Right forelimb (tissue), 1 donor: ENCODE results near the gene IFNAR1.

ENCODE experiments used
- DNase-seq: peaks from one replicate; pipeline ENCODE4 v3.0.0-alpha.2; 2018

Gene IFNAR1

DNA sequence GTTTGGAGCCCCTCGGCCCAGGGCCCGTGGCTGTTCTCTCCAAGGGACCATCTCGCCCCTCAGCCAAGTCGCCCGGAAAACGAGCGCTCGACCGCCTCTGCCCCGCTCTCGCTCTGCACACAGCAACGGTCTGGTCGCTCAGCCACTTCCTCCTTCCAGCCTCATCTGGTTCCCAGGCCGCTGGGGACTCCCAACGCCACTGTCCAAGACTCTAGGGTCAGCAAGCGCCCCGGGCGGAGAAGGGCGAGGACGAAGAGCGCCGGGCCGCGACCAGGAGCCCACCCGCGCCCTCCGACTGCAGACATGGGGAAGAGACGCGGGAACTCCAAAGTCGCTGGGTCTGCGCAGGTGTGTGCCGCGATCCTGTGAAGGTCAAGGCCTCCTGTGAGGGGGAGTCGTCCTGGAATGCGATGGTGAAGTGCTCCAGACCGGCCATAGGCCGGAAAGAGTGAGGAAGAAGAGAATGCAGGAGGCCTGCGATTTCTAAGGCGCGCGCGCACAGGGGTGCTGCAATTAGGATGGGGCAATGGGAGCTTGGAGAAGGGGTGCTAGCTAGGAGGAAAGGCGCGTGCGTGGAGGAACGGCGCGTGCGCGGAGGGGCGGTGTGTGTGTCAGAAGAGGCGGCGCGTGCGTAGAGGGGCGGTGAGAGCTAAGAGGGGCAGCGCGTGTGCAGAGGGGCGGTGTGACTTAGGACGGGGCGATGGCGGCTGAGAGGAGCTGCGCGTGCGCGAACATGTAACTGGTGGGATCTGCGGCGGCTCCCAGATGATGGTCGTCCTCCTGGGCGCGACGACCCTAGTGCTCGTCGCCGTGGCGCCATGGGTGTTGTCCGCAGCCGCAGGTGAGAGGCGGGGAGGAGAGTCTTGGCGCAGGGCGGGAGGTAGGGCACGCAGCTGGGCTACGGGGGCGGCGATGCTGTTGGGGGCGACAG lies at the start of gene IFNAR1:
Gene IFNAR1, plus strand, starts transcription at position 680 of the 931 bp plus-strand sequence. Its CDS starts 86 bp downstream, at position 766.
- DNase-seq: peak; percentile 99

DNA sequence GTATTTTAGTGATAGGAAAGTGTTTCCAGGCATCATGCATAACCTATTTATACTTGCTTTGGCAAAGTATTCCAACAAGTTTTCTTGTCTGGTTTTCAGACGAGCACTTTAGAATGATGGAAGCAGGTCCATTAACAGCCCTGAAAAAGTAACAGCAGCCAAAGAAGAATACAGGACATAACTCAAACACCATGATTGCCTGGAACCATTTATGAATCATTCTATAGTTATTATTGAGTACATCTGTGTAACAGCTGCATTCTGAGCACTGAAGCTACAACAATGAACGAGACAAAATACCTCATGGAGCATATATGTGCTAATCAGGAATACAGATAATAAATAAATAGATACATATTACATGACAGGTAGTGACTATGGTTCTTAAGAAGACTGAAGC lies 46.0 kb upstream of the IFNAR1 start:
- DNase-seq: no peak

- DNase-seq: no peak
Observed at GRCh38 chr21:33279330-33279820, 45.4 kb upstream of the IFNAR1 start.

GRCh38 chr21:33281096-33281652 lies 43.6 kb upstream of the IFNAR1 start:
- no peak for DNase-seq

DNA sequence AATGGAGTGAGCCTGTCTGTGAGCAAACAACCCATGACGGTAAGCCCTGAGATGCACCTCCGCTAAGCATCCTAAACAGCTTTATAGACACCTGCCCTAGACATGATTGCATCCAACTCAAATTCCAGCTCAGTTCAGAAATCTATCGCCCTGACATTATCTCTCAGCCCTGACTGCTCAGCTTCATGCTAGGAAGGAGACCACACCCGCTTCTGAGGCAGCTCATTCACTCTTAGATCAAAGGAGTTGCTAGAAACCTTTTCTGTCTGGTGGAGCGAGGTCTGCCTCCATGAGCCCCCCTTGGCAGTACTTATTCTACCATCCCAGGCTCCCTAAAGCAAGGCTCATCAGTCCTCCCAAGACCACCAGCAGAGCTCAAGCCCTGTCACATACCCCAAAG lies 41.6 kb upstream of the IFNAR1 start:
- DNase-seq: no peak

- no peak for DNase-seq
Observed at GRCh38 chr21:33286076-33286475, 38.7 kb upstream of the IFNAR1 start.

DNA sequence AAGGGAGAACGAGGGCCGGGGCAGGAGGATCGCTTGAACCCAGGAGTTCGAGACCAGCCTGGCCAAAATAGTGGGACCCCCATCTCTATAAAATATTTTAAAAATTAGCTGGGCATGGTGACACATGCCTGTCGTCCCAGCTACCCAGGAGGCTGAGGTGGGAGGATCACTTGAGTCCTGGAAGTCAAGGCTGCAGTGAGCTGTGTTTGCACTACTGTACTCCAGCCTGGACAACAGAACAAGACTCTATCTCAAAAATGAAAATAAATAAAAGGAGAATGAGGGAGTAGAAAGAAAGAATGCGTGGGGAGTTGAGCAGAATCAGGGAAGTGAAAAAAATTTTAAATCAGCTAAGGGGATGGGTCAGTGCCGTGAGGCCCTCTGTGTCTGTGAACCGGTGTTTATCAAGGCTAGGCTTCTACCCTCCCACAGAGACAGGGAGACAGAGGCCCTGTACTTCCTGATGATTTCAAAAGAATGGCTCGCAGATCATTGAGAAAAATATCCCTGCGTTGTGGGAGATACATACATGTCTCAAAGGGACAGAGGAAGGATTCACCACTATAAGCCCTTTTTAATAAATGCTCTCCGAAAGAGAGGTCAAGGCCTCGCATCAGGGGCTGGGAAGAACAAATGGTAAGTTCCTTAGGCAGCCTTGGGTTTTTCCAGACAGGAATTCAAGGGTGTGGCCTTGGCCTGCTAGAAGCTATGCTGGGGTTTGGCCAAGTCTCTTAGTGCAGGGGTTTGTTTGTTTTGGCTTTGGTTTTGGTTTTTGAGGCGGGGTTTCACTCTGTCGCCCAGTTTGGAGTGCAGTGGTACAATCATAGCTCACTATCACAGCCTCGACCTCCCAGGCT lies 37.9 kb upstream of the IFNAR1 start:
- DNase-seq: no peak

GRCh38 chr21:33289199-33289819 lies 35.5 kb upstream of the IFNAR1 start:
- no peak for DNase-seq

- DNase-seq: no peak
Observed at GRCh38 chr21:33290441-33290840, 34.3 kb upstream of the IFNAR1 start.

DNA sequence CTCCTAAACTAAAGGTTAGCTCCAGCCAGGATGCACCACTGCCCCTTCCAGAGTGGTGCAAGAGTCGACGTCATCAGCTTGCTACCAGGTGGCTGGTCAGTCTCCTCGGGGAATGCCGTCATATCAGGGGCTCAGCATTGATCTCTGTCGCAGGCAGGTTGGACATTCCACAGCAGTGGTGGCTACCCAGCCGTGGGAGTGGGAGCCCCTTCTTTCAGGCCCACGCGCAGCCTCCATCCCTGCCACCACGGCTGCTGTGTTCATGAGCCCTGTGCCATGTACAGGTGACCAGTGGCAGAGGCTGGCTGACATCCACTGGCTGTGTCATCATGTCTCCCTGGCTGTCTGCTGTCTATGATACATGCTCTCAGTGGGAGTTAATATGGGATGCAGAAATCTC lies 33.1 kb upstream of the IFNAR1 start:
- no peak for DNase-seq

- no peak for DNase-seq
Observed at GRCh38 chr21:33292724-33293123, 32.0 kb upstream of the IFNAR1 start.

DNA sequence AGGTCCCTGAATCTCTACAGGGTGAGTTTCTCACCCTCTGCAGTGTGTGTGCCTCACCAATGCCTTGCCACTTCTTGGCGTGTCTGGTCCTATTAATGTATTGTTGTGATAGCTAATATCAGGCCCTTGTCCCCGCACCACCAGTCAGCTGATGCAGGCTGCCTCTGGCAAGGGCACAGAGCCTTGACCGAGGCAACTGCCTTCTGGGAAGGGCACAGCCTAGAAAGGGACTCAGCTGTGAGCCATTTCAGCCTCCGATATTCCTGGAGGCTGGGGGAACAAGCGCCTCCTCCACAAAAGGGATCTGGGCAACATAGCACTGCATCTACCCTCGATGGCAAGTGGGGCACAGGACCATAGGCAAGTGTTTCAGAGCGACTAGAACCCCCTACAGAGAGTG lies 31.6 kb upstream of the IFNAR1 start:
- DNase-seq: no peak

GRCh38 chr21:33293811-33294216 lies 31.0 kb upstream of the IFNAR1 start:
- DNase-seq: no peak

DNA sequence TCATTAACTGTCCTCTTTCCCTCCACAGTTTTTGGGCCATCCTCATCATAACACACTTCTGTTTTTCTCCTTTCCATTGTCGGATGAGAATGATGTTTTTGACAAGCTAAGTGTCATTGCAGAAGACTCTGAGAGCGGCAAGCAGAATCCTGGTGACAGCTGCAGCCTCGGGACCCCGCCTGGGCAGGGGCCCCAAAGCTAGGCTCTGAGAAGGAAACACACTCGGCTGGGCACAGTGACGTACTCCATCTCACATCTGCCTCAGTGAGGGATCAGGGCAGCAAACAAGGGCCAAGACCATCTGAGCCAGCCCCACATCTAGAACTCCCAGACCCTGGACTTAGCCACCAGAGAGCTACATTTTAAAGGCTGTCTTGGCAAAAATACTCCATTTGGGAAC lies 28.6 kb upstream of the IFNAR1 start:
- DNase-seq: no peak

- no peak for DNase-seq
Observed at GRCh38 chr21:33299181-33299752, 25.5 kb upstream of the IFNAR1 start.

DNA sequence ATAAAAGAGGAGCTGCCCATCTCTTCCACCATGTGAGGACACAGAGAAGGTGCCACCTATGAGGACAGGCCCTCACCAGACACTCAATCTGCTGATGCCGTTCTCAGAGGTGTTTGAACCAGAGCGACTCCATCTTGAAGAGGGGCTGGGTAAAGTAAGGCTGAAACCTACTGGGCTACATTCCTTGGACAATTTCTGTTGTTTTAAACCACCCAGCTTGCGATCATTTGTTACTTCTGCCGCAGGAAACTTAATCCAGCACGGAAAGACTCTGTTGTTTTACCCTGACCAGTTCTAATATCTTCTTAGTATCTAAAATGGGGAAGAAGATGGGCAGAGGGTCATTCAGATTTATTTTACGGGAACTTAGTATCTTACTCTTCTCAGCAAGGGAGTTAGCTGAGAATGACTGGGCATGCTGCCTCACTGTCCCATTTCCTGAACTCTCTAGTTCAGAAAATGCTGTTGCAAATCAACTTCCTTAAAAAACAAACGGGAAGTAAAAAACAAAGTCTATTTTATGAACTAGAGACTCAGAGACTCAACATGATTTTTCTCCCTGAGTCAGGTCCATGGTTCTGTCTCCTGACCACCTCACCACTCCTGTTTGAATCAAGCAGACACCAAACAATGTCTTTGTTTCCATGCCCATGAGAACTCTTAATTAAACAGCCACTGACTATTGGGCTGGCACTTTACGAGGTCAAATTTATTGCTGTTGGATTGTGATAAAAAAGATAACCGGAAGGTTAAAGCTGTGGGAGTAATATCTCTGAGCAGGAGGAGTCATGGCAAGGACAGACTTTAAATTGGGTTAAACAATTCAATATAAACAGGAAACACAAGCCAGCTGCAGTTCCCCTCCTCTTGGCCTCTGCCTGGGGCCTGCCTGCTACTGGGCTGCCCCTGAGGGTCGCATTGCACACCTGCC lies 23.8 kb upstream of the IFNAR1 start:
- no peak for DNase-seq

GRCh38 chr21:33301632-33302002 lies 23.2 kb upstream of the IFNAR1 start:
- DNase-seq: no peak

- no peak for DNase-seq
Observed at GRCh38 chr21:33302055-33302454, 22.7 kb upstream of the IFNAR1 start.

DNA sequence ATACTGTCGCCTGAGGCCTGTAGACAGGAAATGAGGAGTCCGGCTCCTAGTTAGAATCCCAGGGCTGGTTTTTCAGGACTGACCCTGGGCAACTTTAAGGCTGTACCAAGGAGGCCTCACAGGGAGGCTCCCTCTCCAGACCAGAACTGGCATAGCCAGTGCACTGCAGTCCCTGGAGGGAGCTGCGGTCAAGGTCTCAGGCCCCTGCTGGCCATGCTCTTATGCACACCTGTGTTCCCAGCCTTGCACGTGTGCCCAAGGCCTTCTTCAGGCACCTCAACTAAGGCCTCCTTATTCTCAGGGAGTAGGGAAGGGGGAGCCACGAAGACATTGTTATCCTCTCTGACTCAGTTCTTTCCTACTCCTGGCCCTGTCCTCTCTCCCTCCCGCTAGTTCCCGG lies 22.0 kb upstream of the IFNAR1 start:
- no peak for DNase-seq

- no peak for DNase-seq
Observed at GRCh38 chr21:33305344-33305671, 19.5 kb upstream of the IFNAR1 start.

DNA sequence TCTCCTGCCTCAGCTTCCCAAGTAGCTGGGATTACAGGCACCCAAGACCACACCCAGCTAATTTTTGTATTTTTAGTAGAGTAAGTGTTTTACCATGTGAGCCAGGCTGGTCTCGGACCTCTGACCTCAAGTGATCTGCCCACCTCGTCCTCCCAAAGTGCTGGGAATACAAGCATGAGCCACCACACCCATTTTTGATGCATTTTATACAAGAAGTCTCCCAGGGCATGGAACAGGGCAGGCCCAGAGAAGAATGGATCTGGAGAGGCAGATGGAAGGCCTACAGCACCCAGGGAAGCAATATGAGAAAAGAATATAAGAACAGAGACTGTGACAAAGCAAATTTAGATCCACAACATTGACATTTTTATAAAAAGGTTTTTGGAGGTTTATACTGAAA lies 18.8 kb upstream of the IFNAR1 start:
- DNase-seq: no peak
